Measurements from ENCODE around the gene CDIPT. TPM values are rescaled to one million over a fixed set of nuclear protein-coding genes. Genes with fewer than 3 reads are reported as not detected.
A peak's percentile ranks its signal among the peaks of the same experiment; 100 is the strongest.

CDIPT gene
- total and polyA plus RNA-seq, 10 of the 15 experiments (the other 5 are each of a cell fraction or from before 2014, with no cell fraction given) = 0.87 to 36.4 (median 27.1) TPM

GRCh38 chr16:29816694-29817441, 46.2 kb downstream of the CDIPT start:
- under 1% methylated on average over 35 of the region's 37 CpGs for WGBS (ENCODE audit: insufficient coverage, insufficient replicate concordance, low lambda C conversion rate, missing lambda C conversion rate)
- CTCF ChIA-PET = interaction anchor here (0.7 to 8.3 kb wide), 11 partner anchors 9 to 180 kb away, joined by 3 to 99 read pairs (median 5); partner anchors contain the start of genes KIF22 and TAOK2
- intact Hi-C loops (cut with micrococcal nuclease; ENCODE audit: unreplicated experiment) = loop anchor here (1.0 to 5.0 kb wide), 3 partner anchors 9 to 205 kb away; partner anchors contain the start of genes C16orf92 and INO80E
- Histone ChIP-seq H3K36me3 (ENCODE audit: control insufficient read depth in 2 of 2, insufficient read depth in 2 of 2, low read length in 1 of 2) (peaks cover 0 to 2% of the 10 kb centered on the region in 2 experiments; a peak in 1 of 4 replicates), H3K9me3 (replicated peaks; ENCODE audit: control insufficient read depth, insufficient read depth, low read length) (no peaks in the 10 kb centered on the region), H3K4me2 (ENCODE audit: control insufficient read depth, insufficient read depth) (peak overlapping the region; percentile 89), H3K4me1 (ENCODE audit: control insufficient read depth, insufficient read depth, low read length) (peaks cover 17% of the 10 kb centered on the region), H4K20me1 (ENCODE audit: control insufficient read depth, insufficient read depth) (no peaks in the 10 kb centered on the region), H3K9ac (ENCODE audit: control insufficient read depth, insufficient read depth, low read length) (peak overlapping the region; percentile 90), H3K79me2 (ENCODE audit: control insufficient read depth, insufficient read depth, low read length) (peaks cover 35% of the 10 kb centered on the region), H2AFZ (ENCODE audit: control insufficient read depth, low read depth, low read length) (peak overlapping the region; percentile 97), H3K27ac (ENCODE audit: control insufficient read depth, insufficient read depth) (peak overlapping the region; percentile 90), H3K4me3 (peak overlapping the region; percentile 99), H3K27me3 (replicated peaks in 1 of 2; ENCODE audit: control insufficient read depth in 2 of 2, insufficient read depth in 2 of 2, low read length in 1 of 2) (no peaks in the 10 kb centered on the region)
- no TSS peak for BruUV-seq (replicated peaks)
- SMC1A ChIA-PET (ENCODE audit: uncharacterized antibody, unreplicated experiment) = interaction anchor here (0.6 to 7.8 kb wide), 9 partner anchors 9 to 155 kb away, joined by 3 to 48 read pairs (median 3); partner anchors contain the start of gene KIF22
- RAD21 ChIA-PET (ENCODE audit: unreplicated experiment) = interaction anchor here (0.6 to 7.9 kb wide), 10 partner anchors 10 to 613 kb away, joined by 3 to 51 read pairs (median 4); partner anchors contain the start of genes ASPHD1, DCTPP1 and MAZ
- DNase-seq (ENCODE audit: low read depth, low spot score) (no peak), FAIRE-seq (peak; percentile 56), ATAC-seq (peak; percentile 35)
- POLR2A ChIA-PET = interaction anchor here (0.6 to 5.5 kb wide), 9 partner anchors 9 to 236 kb away, joined by 3 to 40 read pairs (median 5); partner anchors contain the start of genes MAZ and TAOK2
- TF ChIP-seq RELB (IDR thresholded peaks at IDR 0.05; ENCODE audit: low read depth) (peak; percentile 61; the same call in 1 of the 2 replicates), KLF5 (IDR thresholded peaks at IDR 0.05; ENCODE audit: partially characterized antibody) (peak; percentile 1), CHD1 (IDR thresholded peaks at IDR 0.05; ENCODE audit: low read depth, low read length) (no peak), TBL1XR1 (IDR thresholded peaks at IDR 0.05; ENCODE audit: low read depth, low read length) (0 out of 2 replicates have a peak, but pooled peaks have one; percentile 5), CTCF (IDR thresholded peaks at IDR 0.05 in 2 of 3, conservative IDR thresholded peaks at IDR 0.05 in 1 of 3; ENCODE audit: control insufficient read depth in 2 of 3, extremely low read depth in 1 of 3, insufficient read depth in 1 of 3, low read depth in 3 of 3, low read length in 3 of 3) (peak in 2 of 3 experiments; percentile 30 to 37; a peak in 2 of 6 replicates), TARDBP (IDR thresholded peaks at IDR 0.05; ENCODE audit: borderline replicate concordance) (0 out of 2 replicates have a peak, but pooled peaks have one; percentile 30), PKNOX1 (IDR thresholded peaks at IDR 0.05) (peak; percentile 38; the same call in 1 of the 2 replicates), EED (IDR thresholded peaks at IDR 0.05; ENCODE audit: low read depth) (peak; percentile 49; the same call in 1 of the 2 replicates), SREBF2 (IDR thresholded peaks at IDR 0.05; ENCODE audit: low read length) (no peak), MXI1 (IDR thresholded peaks at IDR 0.05; ENCODE audit: low read depth, low read length) (peak; percentile 41; the same call in 1 of the 2 replicates), RAD51 (IDR thresholded peaks at IDR 0.05) (no peak), MYC (IDR thresholded peaks at IDR 0.05; ENCODE audit: insufficient read depth, insufficient read length, insufficient replicate concordance, low read length, severe bottlenecking) (no peak), HDAC2 (IDR thresholded peaks at IDR 0.05) (0 out of 2 replicates have a peak, but pooled peaks have one; percentile 50), HCFC1 (IDR thresholded peaks at IDR 0.05; ENCODE audit: low read length) (no peak), EGR1 (IDR thresholded peaks at IDR 0.05; ENCODE audit: borderline replicate concordance in 1 of 2, low read depth in 2 of 2, low read length in 2 of 2) (peak in 1 of 2 experiments; percentile 9; a peak in 1 of 3 replicates), IKZF2 (IDR thresholded peaks at IDR 0.05) (peak; percentile 9 to 49; a peak in 3 of 4 replicates), SMAD1 (IDR thresholded peaks at IDR 0.05; ENCODE audit: low read depth, partially characterized antibody) (peak; percentile 10)
- in situ Hi-C loops (cut with MboI) = loop anchor here (5.0 kb wide), 1 partner anchor 215 kb away; no protein-coding TSS in a partner anchor
